HepG2 (cell line): ENCODE data around the gene SLC29A1. TPM values are rescaled to one million over a fixed set of nuclear protein-coding genes. Genes with fewer than 3 reads are reported as not detected.

Source experiments
- AKAP8 ChIP-seq: sonication (generic); formaldehyde crosslinking; IDR thresholded peaks from 2 replicates; pipeline ENCODE4 v1.5.1; 2020; ENCODE audit warnings: mild to moderate bottlenecking, missing genetic modification reagents
- ARID2 ChIP-seq: sonication (generic); formaldehyde crosslinking; IDR thresholded peaks from 2 replicates; pipeline ENCODE4 v1.8.1; 2022; ENCODE audit warnings: mild to moderate bottlenecking, missing genetic modification reagents, borderline replicate concordance
- BRD4 ChIP-seq: sonication (generic); formaldehyde crosslinking; IDR thresholded peaks from 2 replicates; pipeline ENCODE4 v1.4.0; 2020; ENCODE audit warnings: missing genetic modification reagents
- CEBPB ChIP-seq: IDR thresholded peaks from 2 replicates; pipeline ENCODE4 v1.6.1; 2011; ENCODE audit warnings: low read depth, low read length, improper control_type of control experiment, borderline replicate concordance
- DDIT3 ChIP-seq: sonication (generic); formaldehyde crosslinking; IDR thresholded peaks from 2 replicates; pipeline ENCODE4 v1.4.0; 2020; ENCODE audit warnings: mild to moderate bottlenecking, missing genetic modification reagents
- DNMT1 ChIP-seq: sonication (generic); formaldehyde crosslinking; IDR thresholded peaks from 2 replicates; pipeline ENCODE4 v1.5.1; 2020; ENCODE audit warnings: mild to moderate bottlenecking, missing genetic modification reagents
- GFI1 ChIP-seq: sonication (generic); formaldehyde crosslinking; IDR thresholded peaks from 2 replicates; pipeline ENCODE4 v1.5.0; 2020; ENCODE audit warnings: missing genetic modification reagents, mild to moderate bottlenecking, borderline replicate concordance
- KAT2B ChIP-seq: fragments of 150-350 bp; IDR thresholded peaks from 2 replicates; pipeline ENCODE4 v1.6.1; 2014; ENCODE audit warnings: low read depth, low read length, borderline replicate concordance
- KAT8 ChIP-seq: IDR thresholded peaks from 2 replicates; pipeline ENCODE4 v1.6.1; 2016; ENCODE audit warnings: missing genetic modification reagents, missing compliant biosample characterization
- KMT2B ChIP-seq: IDR thresholded peaks from 2 replicates; pipeline ENCODE4 v1.6.1; 2016; ENCODE audit warnings: missing genetic modification reagents, missing compliant biosample characterization
- MYC ChIP-seq: sonication (generic); formaldehyde crosslinking; IDR thresholded peaks from 2 replicates; pipeline ENCODE4 v1.9.0; 2021; ENCODE audit warnings: missing genetic modification reagents, borderline replicate concordance
- NFYB ChIP-seq: sonication (generic); formaldehyde crosslinking; IDR thresholded peaks from 2 replicates; pipeline ENCODE4 v1.4.0; 2020; ENCODE audit warnings: missing genetic modification reagents
- PAX8 ChIP-seq: sonication (generic); formaldehyde crosslinking; IDR thresholded peaks from 2 replicates; pipeline ENCODE4 v1.8.0; 2022; ENCODE audit warnings: mild to moderate bottlenecking, missing genetic modification reagents, borderline replicate concordance
- SKIL ChIP-seq: sonication (generic); formaldehyde crosslinking; IDR thresholded peaks from 2 replicates; pipeline ENCODE4 v1.8.0; 2022; ENCODE audit warnings: missing genetic modification reagents, mild to moderate bottlenecking, moderate library complexity, borderline replicate concordance
- ZMAT5 ChIP-seq: sonication (generic); formaldehyde crosslinking; IDR thresholded peaks from 2 replicates; pipeline ENCODE4 v1.5.0; 2020; ENCODE audit warnings: mild to moderate bottlenecking, low read depth, missing genetic modification reagents, borderline replicate concordance
- ZNF230 ChIP-seq: sonication (generic); formaldehyde crosslinking; IDR thresholded peaks from 2 replicates; pipeline ENCODE4 v1.4.0; 2020; ENCODE audit warnings: mild to moderate bottlenecking, missing genetic modification reagents
- ZNF335 ChIP-seq: sonication (generic); formaldehyde crosslinking; IDR thresholded peaks from 2 replicates; pipeline ENCODE4 v1.4.0; 2020; ENCODE audit warnings: missing genetic modification reagents
- ZNF343 ChIP-seq: sonication (generic); formaldehyde crosslinking; IDR thresholded peaks from 2 replicates; pipeline ENCODE4 v1.4.0; 2020; ENCODE audit warnings: mild to moderate bottlenecking, missing genetic modification reagents
- ZNF724P ChIP-seq: sonication (generic); formaldehyde crosslinking; IDR thresholded peaks from 2 replicates; pipeline ENCODE4 v1.8.0; 2022; ENCODE audit warnings: missing genetic modification reagents, borderline replicate concordance
- ZNF761 ChIP-seq: sonication (generic); formaldehyde crosslinking; conservative IDR thresholded peaks from 2 replicates; pipeline ENCODE4 v1.4.0; 2020; ENCODE audit warnings: mild to moderate bottlenecking, missing genetic modification reagents
- ZNF766 ChIP-seq: sonication (generic); formaldehyde crosslinking; IDR thresholded peaks from 2 replicates; pipeline ENCODE4 v1.5.0; 2020; ENCODE audit warnings: missing genetic modification reagents, borderline replicate concordance
- ZNF772 ChIP-seq: sonication (generic); formaldehyde crosslinking; IDR thresholded peaks from 2 replicates; pipeline ENCODE4 v1.5.0; 2020; ENCODE audit warnings: mild to moderate bottlenecking, missing genetic modification reagents
- polyA plus RNA-seq, 8 experiments: library from polyadenylated mRNA; depleted of rRNA in 3 of 8; stranded (reverse) in 7 of 8; unstranded in 1 of 8; fragments of >200 nt; fragmentation: Illumina TruSeq in 4 of 8; extraction: Trizol in 4 of 8; gene quantifications; 2 replicates each; pipeline versions ENCODE4 v1.2.1 to v1.2.3, GENCODE V29; 2011 to 2016; ENCODE audit warnings: low read depth in 4 of 8, missing spikeins in 1 of 8, mixed read lengths in 1 of 8; ENCODE audit not compliant: insufficient read depth in 1 of 8
- total RNA-seq, 5 experiments: library from RNA; depleted of rRNA; stranded (reverse); fragments of >200 nt; fragmentation: Illumina TruSeq; extraction: Trizol; gene quantifications; 2 replicates each; pipeline ENCODE4 v1.2.3, GENCODE V29; 2016; ENCODE audit warnings: low read depth in 1 of 5
- TF ChIP-seq, protein P1 (sequence below): sonication (generic); formaldehyde crosslinking; IDR thresholded peaks from 2 replicates; pipeline ENCODE4 v1.4.0; 2020; ENCODE audit warnings: low read depth, mild to moderate bottlenecking, missing genetic modification reagents
- TF ChIP-seq, protein P2 (sequence below): sonication (generic); formaldehyde crosslinking; IDR thresholded peaks from 2 replicates; pipeline ENCODE4 v1.8.1; 2023; ENCODE audit warnings: mild to moderate bottlenecking, inconsistent platforms, moderate library complexity, missing genetic modification reagents, borderline replicate concordance

SLC29A1 gene
- total and polyA plus RNA-seq, 2 of the 13 experiments (the other 11 are each of a cell fraction or from before 2014, with no cell fraction given) = 43.2 to 106 TPM

DNA sequence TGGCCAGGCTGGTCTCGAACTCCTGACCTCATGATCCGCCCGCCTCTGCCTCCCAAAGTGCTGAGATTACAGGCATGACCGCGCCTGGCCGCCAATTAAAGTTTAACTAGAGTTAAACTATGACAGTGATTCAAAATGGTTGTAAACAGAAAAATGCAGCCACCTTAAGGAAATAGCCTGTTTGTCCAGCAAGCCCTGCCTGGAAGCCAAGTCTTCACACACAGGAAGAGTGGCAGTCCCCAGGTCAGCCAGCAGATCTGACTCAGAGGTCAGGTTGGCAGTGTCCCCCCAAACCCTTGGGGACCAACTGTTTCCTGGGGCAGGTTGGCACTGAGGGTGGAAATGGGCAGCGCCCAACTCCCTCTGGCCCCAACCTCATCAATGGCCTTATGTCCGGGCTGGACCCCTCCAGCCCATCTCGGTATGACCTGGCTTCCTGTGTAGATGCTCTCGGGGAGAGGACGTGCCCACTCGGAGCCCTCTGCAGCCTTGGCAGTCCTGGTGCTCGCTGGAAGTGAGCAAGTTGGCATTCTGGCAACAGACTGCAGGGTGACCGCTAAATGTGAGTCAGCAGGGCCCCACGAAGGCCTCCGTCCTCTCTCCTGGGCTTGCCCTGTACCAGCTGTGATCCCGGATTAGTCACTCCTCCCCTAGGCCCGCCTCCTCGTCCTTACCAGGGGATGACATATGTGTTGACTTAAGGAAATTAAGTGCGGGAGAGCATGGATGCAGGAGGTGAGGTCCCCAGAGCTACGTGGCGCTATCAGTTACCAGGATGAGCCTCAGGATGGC, 13.8 kb downstream of the SLC29A1 start (continued):
- TF ChIP-seq KMT2B (CRISPR knock-in tag) (peak; percentile 76; the same call in 1 of the 2 replicates), ZMAT5 (CRISPR knock-in tag) (no peak), GFI1 (peak; percentile 38; the same call in 1 of the 2 replicates), BRD4 (peak; percentile 49; the same call in 1 of the 2 replicates), ZNF230 (CRISPR knock-in tag) (peak; percentile 49), PAX8 (no peak; the same call in 1 of the 2 replicates), MYC (no peak; the same call in 1 of the 2 replicates), CEBPB (0 out of 2 replicates have a peak, but pooled peaks have one; percentile 1), ARID2 (CRISPR knock-in tag) (0 out of 2 replicates have a peak, but pooled peaks have one; percentile 29), ZNF761 (CRISPR knock-in tag) (no peak; the same call in 1 of the 2 replicates), ZNF335 (CRISPR knock-in tag) (peak; percentile 87; the same call in 1 of the 2 replicates), SKIL (CRISPR knock-in tag) (peak; percentile 3; the same call in 1 of the 2 replicates), ZNF772 (CRISPR knock-in tag) (no peak; the same call in none of the 2 replicates), KAT8 (CRISPR knock-in tag) (peak; percentile 67; the same call in 1 of the 2 replicates), KAT2B (no peak), NFYB (CRISPR knock-in tag) (peak; percentile 34; the same call in 1 of the 2 replicates), ZNF766 (CRISPR knock-in tag) (0 out of 2 replicates have a peak, but pooled peaks have one; percentile 16), AKAP8 (CRISPR knock-in tag) (no peak), DDIT3 (CRISPR knock-in tag) (no peak), ZNF343 (no peak), DNMT1 (0 out of 2 replicates have a peak, but pooled peaks have one; percentile 5), ZNF724P (CRISPR knock-in tag) (no peak)
- TF ChIP-seq, protein P1, sequence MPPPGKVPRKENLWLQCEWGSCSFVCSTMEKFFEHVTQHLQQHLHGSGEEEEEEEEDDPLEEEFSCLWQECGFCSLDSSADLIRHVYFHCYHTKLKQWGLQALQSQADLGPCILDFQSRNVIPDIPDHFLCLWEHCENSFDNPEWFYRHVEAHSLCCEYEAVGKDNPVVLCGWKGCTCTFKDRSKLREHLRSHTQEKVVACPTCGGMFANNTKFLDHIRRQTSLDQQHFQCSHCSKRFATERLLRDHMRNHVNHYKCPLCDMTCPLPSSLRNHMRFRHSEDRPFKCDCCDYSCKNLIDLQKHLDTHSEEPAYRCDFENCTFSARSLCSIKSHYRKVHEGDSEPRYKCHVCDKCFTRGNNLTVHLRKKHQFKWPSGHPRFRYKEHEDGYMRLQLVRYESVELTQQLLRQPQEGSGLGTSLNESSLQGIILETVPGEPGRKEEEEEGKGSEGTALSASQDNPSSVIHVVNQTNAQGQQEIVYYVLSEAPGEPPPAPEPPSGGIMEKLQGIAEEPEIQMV (CRISPR knock-in tag) = peak; percentile 7; the same call in 1 of the 2 replicates
- TF ChIP-seq, protein P2, sequence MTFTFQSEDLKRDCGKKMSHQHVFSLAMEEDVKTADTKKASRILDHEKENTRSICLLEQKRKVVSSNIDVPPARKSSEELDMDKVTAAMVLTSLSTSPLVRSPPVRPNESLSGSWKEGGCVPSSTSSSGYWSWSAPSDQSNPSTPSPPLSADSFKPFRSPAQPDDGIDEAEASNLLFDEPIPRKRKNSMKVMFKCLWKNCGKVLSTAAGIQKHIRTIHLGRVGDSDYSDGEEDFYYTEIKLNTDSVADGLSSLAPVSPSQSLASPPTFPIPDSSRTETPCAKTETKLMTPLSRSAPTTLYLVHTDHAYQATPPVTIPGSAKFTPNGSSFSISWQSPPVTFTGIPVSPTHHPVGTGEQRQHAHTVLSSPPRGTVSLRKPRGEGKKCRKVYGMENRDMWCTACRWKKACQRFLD (CRISPR knock-in tag) = no peak; the same call in 1 of the 2 replicates
